Activated CD4-positive, alpha-beta T cell treated with anti-CD3 and anti-CD28 coated beads for 24 hours (primary cell): Measurements from ENCODE around the gene SOX15.
"Not testable (repeated sequence)": the region's sequence is repeated elsewhere in the genome, so short reads cannot be mapped to it uniquely, and the experiment has no call there.

Source experiments
- DNase-seq, 2 donors: peaks; one replicate each; pipeline ENCODE4 v3.0.0-alpha.2; 2020; ENCODE audit warnings: low read depth in 2 of 2

SOX15 gene

GRCh38 chr17:7589891-7590691 lies at the start of gene SOX15:
Gene SOX15, minus strand, starts transcription at chr17:7590094. Its CDS starts 418 bp downstream, at chr17:7589676.
- no peak for DNase-seq

GRCh38 chr17:7636163-7636562 lies 46.3 kb upstream of the SOX15 start:
- no peak for DNase-seq

GRCh38 chr17:7634384-7634783 lies 44.5 kb upstream of the SOX15 start:
- DNase-seq: peak in 1 of 2 donors; percentile 12

GRCh38 chr17:7633093-7633492 lies 43.2 kb upstream of the SOX15 start:
- no peak for DNase-seq

- DNase-seq: no peak
These were observed 42.6 kb upstream of the SOX15 start for GRCh38 chr17:7632492-7632894.

GRCh38 chr17:7631398-7632380 lies 41.8 kb upstream of the SOX15 start:
- no peak for DNase-seq

- DNase-seq: no peak
These were observed 40.2 kb upstream of the SOX15 start, which contains the start of gene SHBG for GRCh38 chr17:7629939-7630571. Gene SHBG, plus strand, starts transcription at chr17:7630135. Its CDS starts 38 bp downstream, at chr17:7630173.

GRCh38 chr17:7627250-7628121 lies 37.6 kb upstream of the SOX15 start, which contains the start of gene SAT2:
Gene SAT2, minus strand, starts transcription at chr17:7627821. Its CDS starts 186 bp downstream, at chr17:7627635.
- DNase-seq: peak; percentile 71 to 77

- no peak for DNase-seq
These were observed 37.0 kb upstream of the SOX15 start for GRCh38 chr17:7626956-7627249.

- DNase-seq: no peak
These were observed 36.4 kb upstream of the SOX15 start for GRCh38 chr17:7626307-7626706.

GRCh38 chr17:7625749-7626148 lies 35.9 kb upstream of the SOX15 start:
- not testable (repeated sequence) for DNase-seq

GRCh38 chr17:7623661-7624060 lies 33.8 kb upstream of the SOX15 start:
- no peak for DNase-seq

GRCh38 chr17:7620835-7621234 lies 30.9 kb upstream of the SOX15 start:
- DNase-seq: no peak

- DNase-seq: no peak
These were observed 28.7 kb upstream of the SOX15 start for GRCh38 chr17:7618608-7619007.

- DNase-seq: no peak
These were observed 25.4 kb upstream of the SOX15 start for GRCh38 chr17:7615265-7615747.

GRCh38 chr17:7614425-7615264 lies 24.8 kb upstream of the SOX15 start, which contains the start of gene FXR2:
Gene FXR2, minus strand, starts transcription at chr17:7614897. Its CDS starts 365 bp downstream, at chr17:7614532.
- DNase-seq: peak; percentile 99

- DNase-seq: no peak
These were observed 24.0 kb upstream of the SOX15 start for GRCh38 chr17:7613769-7614424.

- no peak for DNase-seq
These were observed 22.4 kb upstream of the SOX15 start for GRCh38 chr17:7612294-7612640.

GRCh38 chr17:7611635-7612293 lies 21.9 kb upstream of the SOX15 start:
- DNase-seq: no peak
